HUES64 (cell line): ENCODE results near the gene SLC1A2.
A peak's percentile ranks its signal among the peaks of the same experiment; 100 is the strongest.
"Not testable (repeated sequence)": the region's sequence is repeated elsewhere in the genome, so short reads cannot be mapped to it uniquely, and the experiment has no call there.

Experiments
- H3K27ac ChIP-seq: 2 replicates; pipeline ENCODE4 v1.7.0; 2013; ENCODE audit warnings: low read depth, low read length, inconsistent platforms
- H3K27me3 ChIP-seq: 2 replicates; pipeline ENCODE4 v1.6.1; 2013; ENCODE audit warnings: mild to moderate bottlenecking, low read length; ENCODE audit not compliant: insufficient read depth
- H3K36me3 ChIP-seq: 2 replicates; pipeline ENCODE4 v1.6.1; 2013; ENCODE audit warnings: mild to moderate bottlenecking, low read length; ENCODE audit not compliant: insufficient read depth
- H3K4me1 ChIP-seq: 2 replicates; pipeline ENCODE4 v1.6.1; 2013; ENCODE audit warnings: mild to moderate bottlenecking, low read length, moderate library complexity; ENCODE audit not compliant: insufficient read depth
- H3K4me3 ChIP-seq: 2 replicates; pipeline ENCODE4 v1.5.1; 2013; ENCODE audit warnings: mild to moderate bottlenecking, low read length, moderate library complexity
- H3K9ac ChIP-seq: 2 replicates; pipeline ENCODE4 v1.6.1; 2013; ENCODE audit warnings: mild to moderate bottlenecking, low read depth, low read length
- H3K9me3 ChIP-seq: 2 replicates; pipeline ENCODE4 v1.6.1; 2013; ENCODE audit warnings: low read depth, low read length; ENCODE audit not compliant: insufficient read depth
- WGBS: fragments of 150-250, 120-280 bp; methylation state at CpG from one replicate; pipeline ENCODE4 v1.1.7; 2013; ENCODE audit warnings: missing lambda C conversion rate; 5-methylcytosine and 5-hydroxymethylcytosine counted together

Gene SLC1A2

DNA sequence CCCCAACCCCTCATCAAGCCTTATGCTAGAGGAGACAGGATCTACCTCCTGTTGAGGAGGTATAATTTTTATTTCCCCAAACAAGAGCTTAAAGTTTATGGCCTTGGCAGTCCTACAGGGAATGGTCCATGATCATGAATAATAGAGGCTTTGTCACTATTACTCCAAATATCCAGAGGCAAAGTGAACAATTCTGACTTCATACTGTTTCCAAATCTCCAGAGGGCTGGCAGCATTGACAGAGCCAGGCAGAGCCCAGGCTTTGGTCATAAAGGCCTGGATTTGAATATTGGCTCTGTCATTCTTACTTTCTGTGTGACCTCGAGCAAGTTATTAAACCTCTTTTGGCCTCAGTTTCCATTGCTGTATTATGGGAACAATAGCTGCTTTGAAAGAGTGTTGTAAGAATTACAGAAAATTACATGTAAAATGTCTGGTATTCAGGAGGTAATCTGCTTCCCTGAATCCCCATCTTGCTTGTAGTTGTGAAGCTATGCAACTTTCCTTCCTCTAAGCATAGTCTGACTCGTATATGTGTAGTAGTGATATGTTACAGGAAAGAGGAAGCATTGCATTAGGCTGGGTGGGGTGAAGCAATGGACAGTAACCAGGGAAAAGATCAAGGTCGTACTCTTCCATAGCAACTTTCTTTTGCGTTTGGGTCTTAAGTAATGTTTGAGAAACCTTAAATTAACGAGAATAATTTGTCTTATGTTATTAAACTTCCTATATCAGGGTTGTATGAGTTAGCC is 191.6 kb downstream of the SLC1A2 start:
- Histone ChIP-seq H3K27me3 (no peaks in the 10 kb centered on the region), H3K4me3 (no peak overlapping the region), H3K36me3 (no peaks in the 10 kb centered on the region; the same call in 1 of the 2 replicates), H3K27ac (no peak overlapping the region), H3K9me3 (no peaks in the 10 kb centered on the region), H3K4me1 (no peaks in the 10 kb centered on the region; the same call in 1 of the 2 replicates), H3K9ac (no peak overlapping the region)
- WGBS = 87% methylated on average over 3 of the region's 5 CpGs

- WGBS = 100% methylated on average over 6 of the region's 6 CpGs
- H3K9ac ChIP-seq, H3K4me3 ChIP-seq, H3K4me1 ChIP-seq, H3K27ac ChIP-seq, H3K9me3 ChIP-seq, H3K36me3 ChIP-seq, H3K27me3 ChIP-seq: not testable (repeated sequence)
Observed at GRCh38 chr11:35226756-35227155, 192.6 kb downstream of the SLC1A2 start.

GRCh38 chr11:35225946-35226520 is 193.3 kb downstream of the SLC1A2 start:
- H3K27ac ChIP-seq = no peak overlapping the region
- H3K4me1 ChIP-seq = no peaks in the 10 kb centered on the region; the same call in 1 of the 2 replicates
- H3K9me3 ChIP-seq = no peaks in the 10 kb centered on the region
- no peak overlapping the region for H3K9ac ChIP-seq
- no peaks in the 10 kb centered on the region; the same call in 1 of the 2 replicates for H3K36me3 ChIP-seq
- no peaks in the 10 kb centered on the region for H3K27me3 ChIP-seq
- no peak overlapping the region for H3K4me3 ChIP-seq
- 83% methylated on average over 1 of the region's 3 CpGs for WGBS

GRCh38 chr11:35223991-35224390 is 195.4 kb downstream of the SLC1A2 start:
- H3K27ac ChIP-seq = no peak overlapping the region
- peaks cover 3% of the 10 kb centered on the region; the same call in 1 of the 2 replicates for H3K36me3 ChIP-seq
- no peaks in the 10 kb centered on the region for H3K9me3 ChIP-seq
- H3K4me3 ChIP-seq = no peak overlapping the region
- H3K27me3 ChIP-seq = no peaks in the 10 kb centered on the region
- no peaks in the 10 kb centered on the region; the same call in 1 of the 2 replicates for H3K4me1 ChIP-seq
- WGBS = 89% methylated on average over 1 of the region's 1 CpG
- no peak overlapping the region for H3K9ac ChIP-seq

- 87% methylated on average over 9 of the region's 9 CpGs for WGBS
- H3K9me3 ChIP-seq = no peaks in the 10 kb centered on the region
- H3K36me3 ChIP-seq = peaks cover 3% of the 10 kb centered on the region; the same call in 1 of the 2 replicates
- no peak overlapping the region for H3K4me3 ChIP-seq
- no peaks in the 10 kb centered on the region for H3K27me3 ChIP-seq
- no peak overlapping the region for H3K27ac ChIP-seq
- no peaks in the 10 kb centered on the region; the same call in 1 of the 2 replicates for H3K4me1 ChIP-seq
- no peak overlapping the region for H3K9ac ChIP-seq
Observed at GRCh38 chr11:35223371-35223796, 196.0 kb downstream of the SLC1A2 start.

DNA sequence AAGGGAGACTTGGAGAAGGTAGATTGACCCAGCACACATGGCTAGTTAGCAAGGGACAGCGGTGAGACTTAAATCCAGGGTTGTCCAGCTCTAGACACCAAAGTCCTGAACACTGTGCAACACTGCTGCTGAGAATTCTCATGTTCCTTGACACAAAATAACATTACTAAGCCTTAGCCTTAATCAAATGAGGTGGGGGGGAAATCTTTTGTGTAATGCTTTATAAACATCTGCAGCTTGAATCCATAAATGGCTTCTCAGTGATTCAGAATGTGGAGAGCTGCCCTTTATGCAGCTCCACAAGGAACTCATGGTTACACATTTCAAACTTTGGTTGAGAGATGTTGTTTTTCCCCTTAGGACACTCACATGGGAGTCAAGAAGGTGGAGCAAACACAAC is 200.4 kb downstream of the SLC1A2 start:
- H3K36me3 ChIP-seq = peaks cover 3% of the 10 kb centered on the region; the same call in 1 of the 2 replicates
- H3K9ac ChIP-seq = no peak overlapping the region
- 100% methylated on average over 1 of the region's 1 CpG for WGBS
- no peaks in the 10 kb centered on the region for H3K9me3 ChIP-seq
- H3K27ac ChIP-seq = no peak overlapping the region
- peaks cover 29% of the 10 kb centered on the region for H3K4me1 ChIP-seq
- no peak overlapping the region for H3K4me3 ChIP-seq
- H3K27me3 ChIP-seq = no peaks in the 10 kb centered on the region

DNA sequence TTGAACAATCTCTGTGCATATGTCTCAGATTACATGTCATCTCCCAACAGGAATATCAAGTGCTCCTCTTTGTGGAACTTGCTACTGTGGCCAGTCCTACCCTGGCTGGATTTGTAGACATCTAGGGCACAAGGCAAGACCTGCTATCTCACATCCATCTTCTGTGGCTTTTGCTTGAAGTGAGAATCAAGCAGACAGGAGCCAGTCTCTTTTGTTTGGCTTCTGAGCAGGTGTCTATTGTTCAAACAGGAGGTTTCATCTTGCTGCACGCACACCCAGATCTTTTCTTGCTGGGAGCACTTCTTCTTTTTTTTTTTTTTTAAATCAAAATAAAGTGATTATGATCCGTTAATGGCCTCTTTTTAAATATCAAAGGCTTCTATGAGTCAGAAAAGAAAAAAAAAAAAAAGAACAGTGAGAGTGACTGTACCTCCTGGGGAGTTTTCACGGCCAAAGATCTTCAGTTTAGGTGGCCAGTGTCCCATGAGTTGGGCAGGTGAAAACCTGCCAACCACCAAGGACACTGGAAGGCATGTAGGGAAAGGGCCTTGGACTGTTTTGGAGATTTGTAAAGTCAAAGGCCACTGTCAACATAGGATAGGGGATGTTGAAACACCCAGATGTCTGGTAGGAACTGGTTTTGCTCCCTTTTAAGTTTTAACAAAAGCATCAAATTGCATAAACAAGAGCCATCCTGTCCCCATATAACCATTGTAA is 202.2 kb downstream of the SLC1A2 start:
- H3K27ac ChIP-seq = peak overlapping the region; percentile 78; the same call in 1 of the 2 replicates
- peaks cover 30% of the 10 kb centered on the region for H3K4me1 ChIP-seq
- no peaks in the 10 kb centered on the region for H3K9me3 ChIP-seq
- H3K9ac ChIP-seq = no peak overlapping the region
- H3K36me3 ChIP-seq = peaks cover 3% of the 10 kb centered on the region; the same call in 1 of the 2 replicates
- H3K27me3 ChIP-seq = no peaks in the 10 kb centered on the region
- no peak overlapping the region for H3K4me3 ChIP-seq
- whole genome bisulfite sequencing = 21% methylated on average over 1 of the region's 3 CpGs

DNA sequence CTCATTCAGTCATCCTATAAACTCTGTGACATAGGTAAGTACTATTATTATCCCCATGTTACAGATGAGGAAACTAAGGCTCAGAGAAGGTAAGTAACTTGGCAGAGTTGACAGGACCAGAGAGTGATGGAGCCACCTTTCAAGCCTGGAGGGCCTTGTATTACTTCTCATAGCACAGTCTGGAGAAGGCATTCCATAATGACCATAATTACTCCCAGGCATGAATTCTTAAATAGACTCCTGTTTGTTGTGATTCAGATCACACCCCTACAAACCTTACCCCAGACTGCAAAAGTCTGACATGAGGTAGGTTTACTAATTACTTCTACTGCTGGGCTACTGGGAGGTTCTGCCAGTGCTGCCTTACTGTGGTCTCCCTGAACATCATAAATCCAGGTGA is 203.4 kb downstream of the SLC1A2 start:
- no peaks in the 10 kb centered on the region for H3K9me3 ChIP-seq
- H3K4me1 ChIP-seq = peaks cover 30% of the 10 kb centered on the region
- H3K4me3 ChIP-seq = no peak overlapping the region
- H3K27me3 ChIP-seq = no peaks in the 10 kb centered on the region
- peaks cover 3% of the 10 kb centered on the region; the same call in 1 of the 2 replicates for H3K36me3 ChIP-seq
- H3K27ac ChIP-seq = peak overlapping the region; percentile 78; the same call in 1 of the 2 replicates
- no peak overlapping the region for H3K9ac ChIP-seq

- Histone ChIP-seq H3K4me1 (peaks cover 30% of the 10 kb centered on the region), H3K36me3 (peaks cover 3% of the 10 kb centered on the region; the same call in 1 of the 2 replicates), H3K9me3 (0 out of 2 replicates have a peak, but pooled peaks cover 3% of the 10 kb centered on the region), H3K27ac (peak overlapping the region; percentile 86; the same call in 1 of the 2 replicates), H3K4me3 (no peak overlapping the region), H3K27me3 (no peaks in the 10 kb centered on the region), H3K9ac (no peak overlapping the region)
- WGBS = 25% methylated on average over 1 of the region's 1 CpG
Observed at GRCh38 chr11:35214792-35215193, 204.6 kb downstream of the SLC1A2 start.

GRCh38 chr11:35214226-35214770 is 205.1 kb downstream of the SLC1A2 start:
- 0 out of 2 replicates have a peak, but pooled peaks cover 3% of the 10 kb centered on the region for H3K9me3 ChIP-seq
- H3K36me3 ChIP-seq = peaks cover 3% of the 10 kb centered on the region; the same call in 1 of the 2 replicates
- peaks cover 30% of the 10 kb centered on the region for H3K4me1 ChIP-seq
- H3K27me3 ChIP-seq = no peaks in the 10 kb centered on the region
- WGBS = 70% methylated on average over 2 of the region's 2 CpGs
- peak overlapping the region; percentile 74 for H3K27ac ChIP-seq
- H3K9ac ChIP-seq = no peak overlapping the region
- no peak overlapping the region for H3K4me3 ChIP-seq
